Endothelial cell of umbilical vein (primary cell): Measurements from ENCODE around the gene COL20A1. TPM values are rescaled to one million over a fixed set of nuclear protein-coding genes. Genes with fewer than 3 reads are reported as not detected.

Experiments
- BruUV-seq: library from RNA; stranded (reverse); fragments of 400-500 nt; replicated peaks from 2 replicates; lab custom pipeline; 2021; lab: Mats Ljungman, UMichigan
- CTCF ChIA-PET: fragments of 300-600, 350-600 bp; sonication (Branson Sonifier 250); formaldehyde crosslinking; loops from one replicate; lab custom pipeline; 2021; ENCODE audit warnings: antibody characterized with exemption, inconsistent platforms; lab: Charles Lee
- POLR2A ChIA-PET: fragments of 300-600, 350-600 bp; sonication (Branson Sonifier 250); formaldehyde crosslinking; loops from one replicate; lab custom pipeline; 2021; ENCODE audit warnings: antibody characterized with exemption, inconsistent platforms; lab: Charles Lee
- DNase-seq: peaks from one replicate; pipeline ENCODE4 v3.0.0-alpha.2; 2011; ENCODE audit warnings: low read depth, low spot score
- FAIRE-seq: peaks from 2 replicates; lab custom pipeline; 2011; peaks lifted over from hg19 to GRCh38; lab: Jason Lieb, UNC
- H2AFZ ChIP-seq: 2 replicates; pipeline ENCODE4 v1.6.0; 2012; ENCODE audit warnings: low read depth, low read length, control low read depth, inconsistent platforms
- H3K27ac ChIP-seq: 2 replicates; pipeline ENCODE4 v1.5.1; 2011; ENCODE audit warnings: low read depth, mild to moderate bottlenecking, control low read depth, low read length, moderate library complexity; ENCODE audit not compliant: insufficient read depth
- H3K27me3 ChIP-seq, 2 experiments: 2 replicates each; pipeline versions ENCODE4 v1.6.0 to v1.6.1; 2011; ENCODE audit warnings: low read length in 2 of 2, mixed read lengths in 1 of 2; ENCODE audit not compliant: control insufficient read depth in 2 of 2, insufficient read depth in 2 of 2
- H3K36me3 ChIP-seq, 2 experiments: 2 replicates in 1 of 2; 3 replicates in 1 of 2; pipeline ENCODE4 v1.5.1; 2011; ENCODE audit warnings: low read length in 2 of 2, mild to moderate bottlenecking in 1 of 2, moderate library complexity in 1 of 2; ENCODE audit not compliant: control insufficient read depth in 2 of 2, insufficient read depth in 2 of 2; ENCODE audit errors: extremely low read depth in 1 of 2
- H3K4me1 ChIP-seq: 3 replicates; pipeline ENCODE4 v1.5.1; 2011; ENCODE audit warnings: mild to moderate bottlenecking, low read length; ENCODE audit not compliant: control insufficient read depth, insufficient read depth; ENCODE audit errors: extremely low read depth
- H3K4me2 ChIP-seq: 2 replicates; pipeline ENCODE4 v1.6.1; 2011; ENCODE audit warnings: low read length, control low read depth, mixed read lengths; ENCODE audit not compliant: insufficient read depth
- H3K4me3 ChIP-seq, 3 experiments: fragments of 200-600 bp in 1 of 3; sonication (generic), shearing (Covaris generic) in 1 of 3; replicated peaks in 1 of 3; 2 replicates each; pipeline ENCODE4 v1.5.1; 2011 to 2016; ENCODE audit warnings: control low read depth in 3 of 3, low read length in 3 of 3, mild to moderate bottlenecking in 2 of 3, inconsistent platforms in 1 of 3, low read depth in 1 of 3, moderate library complexity in 1 of 3; ENCODE audit not compliant: insufficient read depth in 1 of 3
- H3K79me2 ChIP-seq: 2 replicates; pipeline ENCODE4 v1.6.0; 2012; ENCODE audit warnings: low read length, inconsistent platforms; ENCODE audit not compliant: control insufficient read depth, insufficient read depth
- H3K9ac ChIP-seq: replicated peaks from 2 replicates; pipeline ENCODE3; 2011; ENCODE audit warnings: low read length, control low read depth; ENCODE audit not compliant: insufficient read depth; ENCODE audit errors: extremely low read depth
- H3K9me1 ChIP-seq: replicated peaks from 3 replicates; pipeline ENCODE4 v1.6.0; 2011; ENCODE audit warnings: mild to moderate bottlenecking, low read length; ENCODE audit not compliant: control insufficient read depth, insufficient read depth; ENCODE audit errors: extremely low read depth
- H3K9me3 ChIP-seq: replicated peaks from 2 replicates; pipeline ENCODE4 v1.5.1; 2012; ENCODE audit warnings: low read length, inconsistent platforms; ENCODE audit not compliant: control insufficient read depth, insufficient read depth
- H4K20me1 ChIP-seq: replicated peaks from 2 replicates; pipeline ENCODE3; 2011; ENCODE audit warnings: mild to moderate bottlenecking, low read length; ENCODE audit not compliant: control insufficient read depth, insufficient read depth; ENCODE audit errors: extremely low read depth
- EZH2 ChIP-seq: IDR thresholded peaks from 2 replicates; pipeline ENCODE4 v1.6.1; 2012; ENCODE audit warnings: borderline replicate concordance, low read depth, mild to moderate bottlenecking, moderate library complexity, low read length, inconsistent platforms; ENCODE audit not compliant: severe bottlenecking
- FOS ChIP-seq: IDR thresholded peaks from 2 replicates; pipeline ENCODE4 v1.6.1; 2011; ENCODE audit warnings: mild to moderate bottlenecking, low read length, moderate library complexity, borderline replicate concordance; ENCODE audit not compliant: insufficient read depth
- GATA2 ChIP-seq: IDR thresholded peaks from 2 replicates; pipeline ENCODE4 v1.7.0; 2011; ENCODE audit warnings: low read depth, mild to moderate bottlenecking, moderate library complexity, mixed read lengths, low read length; ENCODE audit not compliant: insufficient read length, insufficient read depth
- JUN ChIP-seq: IDR thresholded peaks from 2 replicates; pipeline ENCODE4 v1.6.1; 2011; ENCODE audit warnings: borderline replicate concordance, low read depth; ENCODE audit not compliant: insufficient read length, insufficient read depth
- MAX ChIP-seq: IDR thresholded peaks from 2 replicates; pipeline ENCODE4 v1.6.1; 2011; ENCODE audit not compliant: insufficient read depth, insufficient read length
- MYC ChIP-seq: IDR thresholded peaks from one replicate; pipeline ENCODE4 v1.6.1; 2011; ENCODE audit warnings: mild to moderate bottlenecking, low read depth, low read length
- POLR2A ChIP-seq: IDR thresholded peaks from 2 replicates; pipeline ENCODE4 v1.6.1; 2012; ENCODE audit warnings: low read depth, mild to moderate bottlenecking, control low read depth, low read length
- POLR2AphosphoS5 ChIP-seq: IDR thresholded peaks from 2 replicates; pipeline ENCODE4 v1.6.1; 2012; ENCODE audit warnings: low read depth, mild to moderate bottlenecking, control low read depth, low read length, moderate library complexity; ENCODE audit not compliant: insufficient read depth
- dilution Hi-C: fragments of 300-500 bp; cut with MboI; formaldehyde crosslinking; loops from one replicate; pipeline ENCODE4 v1.15.0; 2019; ENCODE audit warnings: low sequenced_read_pairs; ENCODE audit not compliant: extremely low pct_ligation_motif_present
- intact Hi-C: fragments of 100-400 bp; cut with micrococcal nuclease; formaldehyde crosslinking; loops from one replicate; pipeline ENCODE4 v1.10.0; 2022
- polyA plus RNA-seq, 4 experiments: library from polyadenylated mRNA; depleted of rRNA in 3 of 4; stranded (reverse) in 3 of 4; unstranded in 1 of 4; fragments of >200 nt; gene quantifications; 2 replicates each; pipeline versions ENCODE4 v1.2.1 to v1.2.3, GENCODE V29; 2011 to 2012; ENCODE audit warnings: missing spikeins in 1 of 4
- total RNA-seq: library from RNA; stranded (reverse); gene quantifications from 2 replicates; pipeline ENCODE4 v1.2.3, GENCODE V29; 2021
- TF ChIP-seq, protein P1 (sequence below), 2 donors: IDR thresholded peaks; 1 replicate in 1 of 2; 2 replicates in 1 of 2; pipeline ENCODE4 v1.5.1; 2011; ENCODE audit warnings: low read length in 2 of 2, mild to moderate bottlenecking in 2 of 2, moderate library complexity in 2 of 2, control low read depth in 1 of 2, inconsistent platforms in 1 of 2, low read depth in 1 of 2; ENCODE audit not compliant: insufficient read depth in 1 of 2; ENCODE audit errors: extremely low read depth in 1 of 2

Gene COL20A1
- total and polyA plus RNA-seq, 2 donors (not counting 3 experiments of a cell fraction or from before 2014, with no cell fraction given) = not detected

DNA sequence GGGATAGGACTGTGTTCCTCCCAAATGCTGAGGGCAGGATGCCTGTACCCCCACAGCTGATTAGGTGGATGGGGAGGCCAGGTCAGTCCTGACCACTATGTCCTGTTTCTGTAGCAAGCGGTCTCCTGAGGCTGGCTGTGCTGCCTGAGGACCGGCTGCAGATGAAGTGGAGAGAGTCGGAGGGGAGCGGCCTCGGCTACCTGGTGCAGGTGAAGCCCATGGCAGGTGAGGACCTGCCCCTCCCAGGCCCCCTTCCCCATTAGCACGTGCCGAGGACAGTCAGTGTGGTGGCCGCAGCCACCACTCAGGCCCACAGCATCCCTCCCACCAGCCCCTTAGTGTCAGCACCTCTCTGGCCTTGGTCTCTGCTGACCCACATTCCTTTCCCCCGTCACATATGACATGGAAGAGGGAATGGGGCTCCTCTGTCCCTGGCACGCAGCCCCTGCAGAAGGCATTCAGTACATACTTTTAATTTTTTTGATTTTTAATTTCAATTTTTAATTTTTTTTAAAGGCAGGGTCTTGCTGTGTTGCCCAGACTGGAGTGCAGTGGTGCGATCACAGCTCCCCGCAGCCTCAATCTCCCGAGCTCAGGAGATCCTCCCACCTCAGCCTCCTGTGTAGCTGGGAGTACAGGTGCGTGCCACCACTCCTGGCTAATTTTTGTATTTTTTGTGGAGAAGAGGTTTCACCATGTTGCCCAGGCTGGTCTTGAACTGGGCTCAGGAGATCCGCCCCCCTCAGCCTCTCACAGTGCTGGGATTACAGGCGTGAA is 5.0 kb downstream of the COL20A1 start:
- no peak overlapping the region for H2AFZ ChIP-seq
- no peaks in the 10 kb centered on the region for H3K36me3 ChIP-seq
- no peaks in the 10 kb centered on the region for H3K9me3 ChIP-seq
- BruUV-seq = no TSS peak
- H3K9me1 ChIP-seq = no peaks in the 10 kb centered on the region
- no peak overlapping the region for H3K4me3 ChIP-seq
- TF ChIP-seq MYC = no peak
- TF ChIP-seq EZH2 = no peak
- TF ChIP-seq, protein P1, sequence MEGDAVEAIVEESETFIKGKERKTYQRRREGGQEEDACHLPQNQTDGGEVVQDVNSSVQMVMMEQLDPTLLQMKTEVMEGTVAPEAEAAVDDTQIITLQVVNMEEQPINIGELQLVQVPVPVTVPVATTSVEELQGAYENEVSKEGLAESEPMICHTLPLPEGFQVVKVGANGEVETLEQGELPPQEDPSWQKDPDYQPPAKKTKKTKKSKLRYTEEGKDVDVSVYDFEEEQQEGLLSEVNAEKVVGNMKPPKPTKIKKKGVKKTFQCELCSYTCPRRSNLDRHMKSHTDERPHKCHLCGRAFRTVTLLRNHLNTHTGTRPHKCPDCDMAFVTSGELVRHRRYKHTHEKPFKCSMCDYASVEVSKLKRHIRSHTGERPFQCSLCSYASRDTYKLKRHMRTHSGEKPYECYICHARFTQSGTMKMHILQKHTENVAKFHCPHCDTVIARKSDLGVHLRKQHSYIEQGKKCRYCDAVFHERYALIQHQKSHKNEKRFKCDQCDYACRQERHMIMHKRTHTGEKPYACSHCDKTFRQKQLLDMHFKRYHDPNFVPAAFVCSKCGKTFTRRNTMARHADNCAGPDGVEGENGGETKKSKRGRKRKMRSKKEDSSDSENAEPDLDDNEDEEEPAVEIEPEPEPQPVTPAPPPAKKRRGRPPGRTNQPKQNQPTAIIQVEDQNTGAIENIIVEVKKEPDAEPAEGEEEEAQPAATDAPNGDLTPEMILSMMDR (IDR thresholded peaks at IDR 0.05; ENCODE audit: extremely low read depth in 1 of 2, insufficient read depth in 1 of 2, low read depth in 1 of 2, low read length in 2 of 2) = no peak
- TF ChIP-seq POLR2AphosphoS5 = no peak
- TF ChIP-seq GATA2 = no peak
- no peak for TF ChIP-seq POLR2A
- no peak for TF ChIP-seq FOS
- TF ChIP-seq JUN = no peak
- no peak for TF ChIP-seq MAX
- DNase-seq (no peak), FAIRE-seq (no peak)
- POLR2A ChIA-PET = no interaction called here
- no peaks in the 10 kb centered on the region for H3K4me1 ChIP-seq
- intact Hi-C loops = no loop called here
- H3K27ac ChIP-seq = no peak overlapping the region
- no peak overlapping the region for H3K9ac ChIP-seq
- H3K79me2 ChIP-seq = no peaks in the 10 kb centered on the region
- dilution Hi-C loops = no loop called here
- peaks cover 8 to 12% of the 10 kb centered on the region in 2 experiments for H3K27me3 ChIP-seq
- no peak overlapping the region for H3K4me2 ChIP-seq
- CTCF ChIA-PET = interaction anchor here (1.7 to 7.8 kb wide), 2 partner anchors 12 to 75 kb away, joined by 7 to 45 read pairs; no protein-coding TSS in a partner anchor
- no peaks in the 10 kb centered on the region for H4K20me1 ChIP-seq
